Psoas muscle (tissue), 8 donors: Measurements from ENCODE around the gene ZNF829. TPM values are rescaled to one million over a fixed set of nuclear protein-coding genes. Genes with fewer than 3 reads are reported as not detected.

Experiments
- ATAC-seq, 4 donors: fragments of 200-7000 bp; cut with Tn5 transposase; one replicate each; pipeline ENCODE4 v1.9.1; 2020; ENCODE audit warnings: moderate library complexity in 3 of 4, mild to moderate bottlenecking in 2 of 4
- DNase-seq, 2 donors: peaks; one replicate each; pipeline ENCODE4 v3.0.0-alpha.2; 2020
- H3K27ac ChIP-seq: fragments of 200-600 bp; one replicate; pipeline ENCODE4 v1.8.0; 2022
- H3K27me3 ChIP-seq, 3 donors: fragments of 200-600 bp in 1 of 3; one replicate each; pipeline versions ENCODE4 v1.6.1 to v1.8.0; 2013 to 2022; ENCODE audit warnings: low read length in 2 of 3, mild to moderate bottlenecking in 2 of 3, moderate library complexity in 1 of 3; ENCODE audit not compliant: insufficient read depth in 3 of 3
- H3K36me3 ChIP-seq, 2 donors: fragments of 200-600 bp in 1 of 2; one replicate each; pipeline versions ENCODE4 v1.6.1 to v1.8.0; 2013 to 2022; ENCODE audit warnings: low read depth in 1 of 2, mild to moderate bottlenecking in 1 of 2, moderate library complexity in 1 of 2; ENCODE audit not compliant: insufficient read depth in 1 of 2
- H3K4me1 ChIP-seq: fragments of 200-600 bp; one replicate; pipeline ENCODE4 v1.8.0; 2022
- H3K4me3 ChIP-seq: fragments of 200-600 bp; one replicate; pipeline ENCODE4 v1.8.0; 2022; ENCODE audit warnings: mild to moderate bottlenecking
- H3K9me3 ChIP-seq: fragments of 200-600 bp; one replicate; pipeline ENCODE4 v1.8.0; 2022
- CTCF ChIP-seq: fragments of 200-600 bp; IDR thresholded peaks from one replicate; pipeline ENCODE4 v1.8.0; 2022; ENCODE audit warnings: antibody characterized with exemption
- WGBS, 3 donors: extraction: QIAGEN DNeasy Blood & Tissue Kit; methylation state at CpG; one replicate each; pipeline versions ENCODE4 v1.1.6 to v1.1.7; 2013; 5-methylcytosine and 5-hydroxymethylcytosine counted together
- intact Hi-C, 2 donors: fragments of 100-400 bp; cut with DNase I; formaldehyde crosslinking; loops; one replicate each; pipeline versions ENCODE4 v1.11.0 to v1.14.2; 2022
- polyA plus RNA-seq, 3 donors: library from polyadenylated mRNA; stranded (reverse); fragments of 200-250 nt; gene quantifications; one replicate each; pipeline ENCODE4 v1.2.3, GENCODE V29; 2013
- total RNA-seq, 4 donors: library from RNA; stranded (reverse); fragmentation: NEBNext Ultra II Directional in 2 of 4; extraction: Animal tissue kit (Norgen Biotek cat#: 25700) in 2 of 4; gene quantifications; one replicate each; pipeline versions ENCODE4 v1.2.1 to v1.2.4, GENCODE V29; 2021 to 2023
- donor health status: healthy with polysubstance abuse.
- donor health status: DM: no; HTN: no; CAD: no; lungs with moderate emphysema.
- donor health status: Bipolar disorder and iron deficiency.
- donor health status: healthy.
- donor health status: DM: yes; HTN: yes; CAD: no.
- donor health status: DM: no; HTN: no; CAD: no.
- donor health status: DM: no; HTN: no; CAD: no.
- donor health status: DM: yes; HTN: yes; CAD: no.

The ZNF829 gene
- total and polyA plus RNA-seq, 7 donors = 0.61 to 1.5 (median 0.96) TPM

DNA sequence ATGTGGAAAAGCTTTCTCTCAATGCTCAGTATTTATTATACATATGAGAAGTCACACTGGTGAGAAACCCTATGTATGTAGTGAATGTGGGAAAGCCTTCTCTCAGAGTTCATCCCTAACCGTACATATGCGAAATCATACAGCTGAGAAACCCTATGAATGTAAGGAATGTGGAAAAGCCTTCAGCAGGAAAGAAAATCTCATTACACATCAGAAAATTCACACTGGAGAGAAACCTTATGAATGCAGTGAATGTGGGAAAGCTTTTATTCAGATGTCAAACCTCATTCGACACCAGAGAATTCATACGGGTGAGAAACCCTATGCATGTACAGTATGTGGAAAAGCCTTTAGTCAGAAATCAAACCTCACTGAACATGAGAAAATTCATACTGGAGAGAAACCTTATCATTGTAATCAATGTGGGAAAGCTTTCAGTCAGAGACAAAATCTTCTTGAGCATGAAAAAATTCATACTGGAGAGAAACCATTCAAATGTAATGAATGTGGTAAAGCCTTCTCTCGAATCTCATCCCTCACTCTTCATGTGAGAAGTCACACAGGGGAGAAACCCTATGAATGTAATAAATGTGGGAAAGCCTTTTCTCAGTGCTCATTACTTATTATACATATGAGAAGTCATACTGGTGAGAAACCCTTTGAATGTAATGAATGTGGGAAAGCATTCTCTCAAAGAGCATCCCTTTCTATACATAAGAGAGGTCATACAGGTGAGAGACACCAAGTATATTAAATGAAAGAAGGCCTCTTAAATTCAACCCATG lies 34.4 kb upstream of the ZNF829 start:
- ATAC-seq = no peak
- Histone ChIP-seq H3K27ac (no peak overlapping the region), H3K36me3 (peaks cover 10 to 45% of the 10 kb centered on the region in 2 donors), H3K27me3 (no peaks in the 10 kb centered on the region), H3K9me3 (peaks cover 74% of the 10 kb centered on the region), H3K4me1 (no peaks in the 10 kb centered on the region), H3K4me3 (no peak overlapping the region)
- TF ChIP-seq CTCF = no peak
- DNase-seq = no peak
- WGBS, 3 donors = 96 to 98% (median 97%) methylated on average over 5 of the region's 5 CpGs
- intact Hi-C loops = no loop called here

- intact Hi-C loops = no loop called here
- Histone ChIP-seq H3K4me3 (no peak overlapping the region), H3K27ac (no peak overlapping the region), H3K4me1 (no peaks in the 10 kb centered on the region), H3K9me3 (peaks cover 14% of the 10 kb centered on the region), H3K36me3 (peaks cover 16 to 68% of the 10 kb centered on the region in 2 donors), H3K27me3 (no peaks in the 10 kb centered on the region)
- ATAC-seq (no peak), DNase-seq (no peak)
- no peak for TF ChIP-seq CTCF
Measured at GRCh38 chr19:36939153-36939552, 23.1 kb upstream of the ZNF829 start.

DNA sequence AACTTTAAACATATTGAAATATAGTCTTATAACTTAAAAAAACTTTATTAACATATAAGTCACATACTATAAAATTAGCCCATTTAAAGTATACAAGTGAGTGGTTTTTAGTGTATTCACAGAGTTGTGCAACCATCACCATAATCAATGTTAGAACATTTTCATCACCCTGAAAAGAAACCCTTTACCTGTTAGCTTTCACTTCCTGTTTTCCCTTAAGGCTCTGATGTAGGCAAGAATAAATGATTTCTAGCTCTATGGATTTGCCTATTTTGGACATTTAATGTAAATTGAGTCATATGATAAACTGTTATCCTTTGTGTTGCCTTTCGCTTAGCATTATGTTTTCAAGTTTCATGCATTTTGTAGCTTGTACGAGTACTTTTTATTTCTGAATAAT lies 15.6 kb upstream of the ZNF829 start:
- DNase-seq (no peak), ATAC-seq (no peak)
- Histone ChIP-seq H3K4me3 (no peak overlapping the region), H3K9me3 (peaks cover 32% of the 10 kb centered on the region), H3K27ac (no peak overlapping the region), H3K36me3 (peaks cover 6 to 25% of the 10 kb centered on the region in 2 donors), H3K27me3 (no peaks in the 10 kb centered on the region), H3K4me1 (no peaks in the 10 kb centered on the region)
- intact Hi-C loops = no loop called here
- WGBS, 3 donors = 96 to 99% (median 97%) methylated on average over 2 of the region's 2 CpGs
- no peak for TF ChIP-seq CTCF

DNA sequence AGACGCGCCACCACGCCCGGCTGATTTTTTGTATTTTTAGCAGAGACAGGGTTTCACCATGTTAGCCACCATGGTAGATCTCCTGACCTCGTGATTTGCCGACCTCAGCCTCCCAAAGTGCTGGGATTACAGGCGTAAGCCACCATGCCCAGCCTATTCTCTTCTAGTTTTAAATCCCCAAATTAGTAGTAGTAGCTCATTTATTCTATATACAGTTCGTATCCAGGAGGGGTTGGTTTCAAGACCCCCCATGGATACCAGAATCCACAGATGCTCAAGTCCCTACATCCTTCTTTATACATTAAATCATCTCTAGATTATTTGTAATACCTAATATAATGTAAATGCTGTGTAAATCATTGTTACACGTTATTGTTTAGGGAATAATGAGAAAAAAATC lies 2.0 kb upstream of the ZNF829 start:
- H3K4me3 ChIP-seq = no peak overlapping the region
- peaks cover 20% of the 10 kb centered on the region for H3K9me3 ChIP-seq
- intact Hi-C loops = loop anchor here (5.0 kb wide), 4 partner anchors 66 to 299 kb away; partner anchors contain the start of genes ZNF345 (in 2 of the 2), ZNF383 (in 1 of the 2), ZNF420 (in 1 of the 2) and ZNF790 (in 1 of the 2)
- ATAC-seq = no peak
- H3K27ac ChIP-seq = no peak overlapping the region
- H3K4me1 ChIP-seq = no peaks in the 10 kb centered on the region
- H3K36me3 ChIP-seq = peaks cover 0 to 55% of the 10 kb centered on the region in 2 donors
- WGBS, 3 donors = 92 to 95% (median 94%) methylated on average over 9 of the region's 9 CpGs
- no peaks in the 10 kb centered on the region for H3K27me3 ChIP-seq
- no peak for TF ChIP-seq CTCF
- DNase-seq = no peak
